HepG2 (cell line): ENCODE measurements around the gene FHL3. TPM values are rescaled to one million over a fixed set of nuclear protein-coding genes. Genes with fewer than 3 reads are reported as not detected.

Experiments used
- ATAC-seq: fragments of 200-7000 bp; cut with Tn5 transposase; 3 replicates; pipeline ENCODE4 v1.9.1; 2020; ENCODE audit warnings: mild to moderate bottlenecking, moderate library complexity
- BruUV-seq: library from RNA; stranded (reverse); fragments of 400-500 nt; replicated peaks from 2 replicates; lab custom pipeline; 2021; lab: Mats Ljungman, UMichigan
- CTCF ChIA-PET: fragments of 300-600 bp; formaldehyde crosslinking; extraction: SDS; loops from one replicate; lab custom pipeline; 2021; ENCODE audit warnings: low total read pairs, inconsistent platforms, low intra/inter-chr PET ratio; lab: Yijun Ruan, JAX
- POLR2A ChIA-PET: fragments of 350-600 bp; sonication (Branson Sonifier 250); formaldehyde crosslinking; loops from one replicate; lab custom pipeline; 2020; ENCODE audit warnings: antibody characterized with exemption, inconsistent platforms; lab: Yijun Ruan, JAX
- DNase-seq: peaks from one replicate; pipeline ENCODE4 v3.0.0-alpha.2; 2015; ENCODE audit warnings: low spot score
- FAIRE-seq: peaks from 3 replicates; lab custom pipeline; 2011; peaks lifted over from hg19 to GRCh38; lab: Jason Lieb, UNC
- H2AFZ ChIP-seq: one replicate; pipeline ENCODE4 v1.6.1; 2011; ENCODE audit warnings: low read length, inconsistent platforms
- H3K27ac ChIP-seq: fragments of 300-600 bp; 3 replicates; pipeline ENCODE4 v1.8.0; 2011; ENCODE audit warnings: mixed run types, mild to moderate bottlenecking, mixed read lengths, low read length, inconsistent platforms; ENCODE audit not compliant: insufficient read depth; ENCODE audit errors: extremely low read length
- H3K27me3 ChIP-seq, 2 experiments: fragments of 200-600 bp in 1 of 2; 2 replicates in 1 of 2; 3 replicates in 1 of 2; pipeline versions ENCODE4 v1.6.0 to v1.8.0; 2011; ENCODE audit warnings: low read length in 2 of 2, mild to moderate bottlenecking in 2 of 2, moderate library complexity in 2 of 2, inconsistent platforms in 1 of 2; ENCODE audit not compliant: insufficient read depth in 2 of 2, control insufficient read depth in 1 of 2
- H3K36me3 ChIP-seq, 2 experiments: fragments of 200-600 bp in 1 of 2; replicated peaks in 1 of 2; 2 replicates in 1 of 2; 3 replicates in 1 of 2; pipeline versions ENCODE4 v1.5.1 to v1.8.0; 2011; ENCODE audit warnings: low read length in 2 of 2, inconsistent platforms in 1 of 2; ENCODE audit not compliant: insufficient read depth in 2 of 2, control insufficient read depth in 1 of 2
- H3K4me1 ChIP-seq: 2 replicates; pipeline ENCODE4 v1.5.1; 2012; ENCODE audit warnings: low read length, inconsistent platforms; ENCODE audit not compliant: insufficient read depth
- H3K4me2 ChIP-seq: 2 replicates; pipeline ENCODE4 v1.6.0; 2011; ENCODE audit warnings: low read depth, low read length, inconsistent platforms
- H3K4me3 ChIP-seq, 3 experiments: fragments of 200-600 bp in 1 of 3; sonication (generic), shearing (Covaris generic) in 1 of 3; replicated peaks in 1 of 3; 2 replicates each; pipeline ENCODE4 v1.5.1; 2011 to 2016; ENCODE audit warnings: low read length in 3 of 3, inconsistent platforms in 2 of 3, low read depth in 2 of 3, mild to moderate bottlenecking in 2 of 3, control low read depth in 1 of 3, mixed read lengths in 1 of 3; ENCODE audit not compliant: insufficient read depth in 1 of 3
- H3K79me2 ChIP-seq: one replicate; pipeline ENCODE4 v1.6.1; 2011; ENCODE audit warnings: low read length, inconsistent platforms; ENCODE audit not compliant: insufficient read depth
- H3K9ac ChIP-seq: 2 replicates; pipeline ENCODE4 v1.6.0; 2011; ENCODE audit warnings: mild to moderate bottlenecking, low read depth, low read length, inconsistent platforms; ENCODE audit not compliant: insufficient read depth
- H3K9me3 ChIP-seq: 2 replicates; pipeline ENCODE4 v1.5.1; 2012; ENCODE audit warnings: mild to moderate bottlenecking, low read length
- H4K20me1 ChIP-seq: 2 replicates; pipeline ENCODE4 v1.6.0; 2011; ENCODE audit warnings: inconsistent platforms, mild to moderate bottlenecking, low read length, moderate library complexity; ENCODE audit not compliant: insufficient read depth
- ETV6 ChIP-seq: sonication (generic); formaldehyde crosslinking; conservative IDR thresholded peaks from 2 replicates; pipeline ENCODE4 v1.4.0; 2020; ENCODE audit warnings: missing genetic modification reagents
- HIC2 ChIP-seq: sonication (generic); formaldehyde crosslinking; IDR thresholded peaks from 2 replicates; pipeline ENCODE4 v1.9.0; 2022; ENCODE audit warnings: low read depth, missing genetic modification reagents
- ISX ChIP-seq: sonication (generic); formaldehyde crosslinking; conservative IDR thresholded peaks from 2 replicates; pipeline ENCODE4 v1.5.0; 2020; ENCODE audit warnings: missing genetic modification reagents
- RBFOX2 ChIP-seq: fragments of 200-400 bp; formaldehyde crosslinking; IDR thresholded peaks from 2 replicates; pipeline ENCODE4 v1.6.1; 2017; ENCODE audit warnings: low read depth, mild to moderate bottlenecking, low read length
- SP5 ChIP-seq: IDR thresholded peaks from 2 replicates; pipeline ENCODE4 v1.6.1; 2016; ENCODE audit warnings: low read depth, borderline replicate concordance
- TFAP4 ChIP-seq: sonication (generic); IDR thresholded peaks from 2 replicates; pipeline ENCODE4 v1.6.1; 2016; ENCODE audit warnings: low read depth, borderline replicate concordance
- THAP8 ChIP-seq: sonication (generic); formaldehyde crosslinking; IDR thresholded peaks from 2 replicates; pipeline ENCODE4 v1.5.1; 2020; ENCODE audit warnings: missing genetic modification reagents, mild to moderate bottlenecking, borderline replicate concordance
- ZNF318 ChIP-seq: sonication (generic); formaldehyde crosslinking; IDR thresholded peaks from 2 replicates; pipeline ENCODE4 v1.4.0; 2020; ENCODE audit warnings: mild to moderate bottlenecking, missing genetic modification reagents
- ZNF670 ChIP-seq: sonication (generic); formaldehyde crosslinking; IDR thresholded peaks from 2 replicates; pipeline ENCODE4 v1.8.0; 2022; ENCODE audit warnings: mild to moderate bottlenecking, missing genetic modification reagents, borderline replicate concordance
- WGBS: methylation state at CpG from one replicate; pipeline ENCODE4 v1.1.6; 2017; ENCODE audit warnings: low lambda C conversion rate; 5-methylcytosine and 5-hydroxymethylcytosine counted together
- in situ Hi-C: cut with HindIII; loops from 2 replicates; pipeline ENCODE4 v1.10.0; 2017; ENCODE audit warnings: low pct_unique_long_range_greater_than_20kb; ENCODE audit not compliant: extremely low pct_ligation_motif_present
- intact Hi-C: fragments of 100-400 bp; cut with micrococcal nuclease; formaldehyde crosslinking; loops from one replicate; pipeline ENCODE4 v1.10.0; 2022; ENCODE audit not compliant: unreplicated experiment
- polyA plus RNA-seq, 8 experiments: library from polyadenylated mRNA; depleted of rRNA in 3 of 8; stranded (reverse) in 7 of 8; unstranded in 1 of 8; fragments of >200 nt; fragmentation: Illumina TruSeq in 4 of 8; extraction: Trizol in 4 of 8; gene quantifications; 2 replicates each; pipeline versions ENCODE4 v1.2.1 to v1.2.3, GENCODE V29; 2011 to 2016; ENCODE audit warnings: low read depth in 4 of 8, missing spikeins in 1 of 8, mixed read lengths in 1 of 8; ENCODE audit not compliant: insufficient read depth in 1 of 8
- total RNA-seq, 5 experiments: library from RNA; depleted of rRNA; stranded (reverse); fragments of >200 nt; fragmentation: Illumina TruSeq; extraction: Trizol; gene quantifications; 2 replicates each; pipeline ENCODE4 v1.2.3, GENCODE V29; 2016; ENCODE audit warnings: low read depth in 1 of 5

Gene FHL3
- total and polyA plus RNA-seq, 2 of the 13 experiments (the other 11 are each of a cell fraction or from before 2014, with no cell fraction given): 2.8 to 6.6 TPM

- no peak; the same call in 1 of the 2 replicates for TF ChIP-seq THAP8 (CRISPR knock-in tag)
- no peak for TF ChIP-seq HIC2 (CRISPR knock-in tag)
- 0 out of 2 replicates have a peak, but pooled peaks have one; percentile 77 for TF ChIP-seq ISX
- peak; percentile 68; the same call in 1 of the 2 replicates for TF ChIP-seq ZNF670 (CRISPR knock-in tag)
These were observed 15.9 kb downstream of the FHL3 start (continued) for GRCh38 chr1:37989361-37989930.

- H3K9ac ChIP-seq: no peak overlapping the region
- DNase-seq (peak; percentile 73), FAIRE-seq (peak; percentile 67), ATAC-seq (peak; percentile 13; the same call in 2 of the 3 replicates)
- peaks cover 19% of the 10 kb centered on the region for H3K4me1 ChIP-seq
- no TSS peak for BruUV-seq
- in situ Hi-C loops: no loop called here
- H3K4me2 ChIP-seq: peak overlapping the region; percentile 75
- no peaks in the 10 kb centered on the region for H3K9me3 ChIP-seq
- ChIA-PET POLR2A (interaction anchor here (1.0 to 1.1 kb wide), 3 partner anchors 11 to 13 kb away, joined by 3 to 9 read pairs (median 3); no protein-coding TSS in a partner anchor), CTCF (interaction anchor here (1.0 kb wide), 1 partner anchor 32 kb away, joined by 3 read pairs; no protein-coding TSS in a partner anchor)
- intact Hi-C loops: no loop called here
- peaks cover 9 to 34% of the 10 kb centered on the region in 2 experiments for H3K36me3 ChIP-seq
- peak overlapping the region; percentile 51 for H3K27ac ChIP-seq
- H3K79me2 ChIP-seq: peaks cover 9% of the 10 kb centered on the region
- H3K4me3 ChIP-seq: no peak overlapping the region
- whole genome bisulfite sequencing: 0% methylated on average over 1 of the region's 1 CpG
- no peaks in the 10 kb centered on the region; a peak in 1 of 5 replicates for H3K27me3 ChIP-seq
- peaks cover 11% of the 10 kb centered on the region; the same call in 1 of the 2 replicates for H4K20me1 ChIP-seq
- no peak overlapping the region for H2AFZ ChIP-seq
- TF ChIP-seq SP5 (CRISPR knock-in tag) (no peak), ZNF318 (CRISPR knock-in tag) (no peak), RBFOX2 (no peak), TFAP4 (no peak), ETV6 (CRISPR knock-in tag) (no peak)
These were observed 17.6 kb downstream of the FHL3 start for GRCh38 chr1:37987679-37988078.
